SH-SY5Y (cell line): ENCODE measurements around the gene TSPAN32.

Source experiments
- GATA2 ChIP-seq: IDR thresholded peaks from 2 replicates; pipeline ENCODE4 v1.6.1; 2011; ENCODE audit warnings: mild to moderate bottlenecking, low read depth, low read length
- GATA3 ChIP-seq: IDR thresholded peaks from 2 replicates; pipeline ENCODE4 v1.6.1; 2011; ENCODE audit warnings: low read depth, mild to moderate bottlenecking, low read length, moderate library complexity

DNA sequence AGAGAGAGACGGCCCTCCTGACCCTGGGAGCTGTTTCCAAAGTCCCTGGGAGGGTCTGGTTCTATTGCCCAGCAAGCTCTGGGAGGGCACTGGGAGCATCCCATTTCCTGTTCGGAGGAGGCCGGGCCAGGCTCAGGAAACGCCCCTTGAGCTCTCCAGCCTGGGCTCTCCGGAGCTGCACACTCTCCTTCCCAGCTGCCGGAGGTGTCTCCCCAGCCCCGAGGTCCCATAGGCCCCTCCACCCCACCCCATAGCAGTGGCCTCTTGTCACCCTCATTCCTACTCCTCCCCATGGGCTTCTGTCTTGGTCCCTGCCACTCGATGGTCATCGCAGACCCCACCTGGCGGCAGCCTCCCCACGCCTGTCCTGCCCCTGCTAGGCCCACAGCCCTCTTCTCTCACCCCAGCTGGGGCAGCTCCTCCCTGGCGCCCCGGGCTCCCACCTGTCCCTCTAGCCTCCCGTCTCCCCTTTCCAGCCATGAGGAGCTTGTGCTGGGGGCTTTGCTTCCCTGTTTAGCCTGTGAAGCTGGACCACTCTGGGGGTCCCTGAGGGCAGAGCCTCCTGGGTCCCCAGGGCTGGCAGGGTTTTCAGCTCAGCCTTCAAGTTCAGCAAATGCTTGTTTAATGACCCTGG lies 2.8 kb downstream of the TSPAN32 start:
- TF ChIP-seq GATA2: no peak
- TF ChIP-seq GATA3: no peak
